HEK293 (cell line): ENCODE results near the gene PRDM11.

Source experiments
- CTCF ChIA-PET: fragments of 350-600 bp; formaldehyde crosslinking; extraction: SDS; loops from one replicate; lab custom pipeline; 2021; ENCODE audit warnings: antibody characterized with exemption; lab: Yijun Ruan, JAX
- POLR2A ChIA-PET: fragments of 300-600 bp; formaldehyde crosslinking; extraction: SDS; loops from one replicate; lab custom pipeline; 2020; ENCODE audit warnings: antibody characterized with exemption, inconsistent platforms; lab: Yijun Ruan, JAX
- H3K27ac ChIP-seq: fragments of 200-500 bp; sonication (Bioruptor generic); 2 replicates; pipeline ENCODE4 v1.5.1; 2014; ENCODE audit warnings: low read depth, low read length, control low read depth, inconsistent platforms; ENCODE audit errors: extremely low read depth
- H3K36me3 ChIP-seq, 2 experiments: fragments of 200-500 bp in 1 of 2; sonication (Bioruptor generic) in 1 of 2; 1 replicate in 1 of 2; 2 replicates in 1 of 2; pipeline ENCODE4 v1.5.1; 2014 to 2017; ENCODE audit warnings: inconsistent platforms in 2 of 2, low read length in 2 of 2; ENCODE audit not compliant: control insufficient read depth in 2 of 2, insufficient read depth in 1 of 2
- H3K4me1 ChIP-seq: fragments of 200-500 bp; sonication (Bioruptor generic); 2 replicates; pipeline ENCODE4 v1.5.1; 2014; ENCODE audit warnings: mild to moderate bottlenecking, low read length, inconsistent platforms; ENCODE audit not compliant: control insufficient read depth, insufficient read depth
- H3K4me3 ChIP-seq: 2 replicates; pipeline ENCODE4 v1.5.1; 2011; ENCODE audit warnings: low read depth, mild to moderate bottlenecking, control low read depth, low read length, moderate library complexity
- H3K9me3 ChIP-seq: fragments of 200-500 bp; sonication (Bioruptor generic); 2 replicates; pipeline ENCODE4 v1.5.1; 2014; ENCODE audit warnings: low read depth, low read length, inconsistent platforms; ENCODE audit not compliant: control insufficient read depth, insufficient read depth
- BCL11B ChIP-seq: fragments of 450-650 bp; formaldehyde crosslinking; IDR thresholded peaks from 2 replicates; pipeline ENCODE4 v1.5.1; 2016; ENCODE audit warnings: low read depth, missing biosample characterization, missing genetic modification characterization
- FEZF1 ChIP-seq: fragments of 450-650 bp; formaldehyde crosslinking; IDR thresholded peaks from 2 replicates; pipeline ENCODE4 v1.5.1; 2016; ENCODE audit warnings: missing biosample characterization, missing genetic modification characterization
- HOXA7 ChIP-seq: sonication (generic); formaldehyde crosslinking; IDR thresholded peaks from 2 replicates; pipeline ENCODE4 v1.8.1; 2022; ENCODE audit warnings: missing genetic modification reagents, borderline replicate concordance
- KLF8 ChIP-seq: fragments of 450-650 bp; formaldehyde crosslinking; IDR thresholded peaks from 2 replicates; pipeline ENCODE4 v1.5.1; 2016; ENCODE audit warnings: missing biosample characterization, missing genetic modification characterization
- ZNF211 ChIP-seq: fragments of 450-650 bp; formaldehyde crosslinking; IDR thresholded peaks from 2 replicates; pipeline ENCODE4 v1.5.1; 2016; ENCODE audit warnings: low read depth, missing biosample characterization, missing genetic modification characterization
- ZNF292 ChIP-seq: fragments of 450-650 bp; formaldehyde crosslinking; IDR thresholded peaks from 2 replicates; pipeline ENCODE4 v1.5.1; 2016; ENCODE audit warnings: low read depth, missing biosample characterization, missing genetic modification characterization, borderline replicate concordance
- ZNF529 ChIP-seq: fragments of 450-650 bp; formaldehyde crosslinking; IDR thresholded peaks from 2 replicates; pipeline ENCODE4 v1.5.1; 2017; ENCODE audit warnings: missing genetic modification characterization, missing biosample characterization; ENCODE audit not compliant: insufficient replicate concordance
- ZNF707 ChIP-seq: fragments of 450-650 bp; formaldehyde crosslinking; IDR thresholded peaks from 2 replicates; pipeline ENCODE4 v1.5.1; 2016; ENCODE audit warnings: missing biosample characterization, missing genetic modification characterization
- ZNF843 ChIP-seq: fragments of 450-650 bp; formaldehyde crosslinking; IDR thresholded peaks from 2 replicates; pipeline ENCODE4 v1.5.1; 2016; ENCODE audit warnings: missing biosample characterization, missing genetic modification characterization
- TF ChIP-seq, protein P1 (sequence below): fragments of 450-650 bp; formaldehyde crosslinking; IDR thresholded peaks from 2 replicates; pipeline ENCODE4 v1.5.1; 2016; ENCODE audit warnings: missing biosample characterization, missing genetic modification characterization, borderline replicate concordance
- TF ChIP-seq, protein P2 (sequence below): fragments of 450-650 bp; formaldehyde crosslinking; conservative IDR thresholded peaks from 2 replicates; pipeline ENCODE4 v1.5.1; 2016; ENCODE audit warnings: low read depth, missing biosample characterization, missing genetic modification characterization
- TF ChIP-seq, protein P3 (sequence below): sonication (generic); formaldehyde crosslinking; IDR thresholded peaks from 2 replicates; pipeline ENCODE4 v1.8.1; 2022; ENCODE audit warnings: mild to moderate bottlenecking, moderate library complexity, missing genetic modification reagents

The PRDM11 gene

DNA sequence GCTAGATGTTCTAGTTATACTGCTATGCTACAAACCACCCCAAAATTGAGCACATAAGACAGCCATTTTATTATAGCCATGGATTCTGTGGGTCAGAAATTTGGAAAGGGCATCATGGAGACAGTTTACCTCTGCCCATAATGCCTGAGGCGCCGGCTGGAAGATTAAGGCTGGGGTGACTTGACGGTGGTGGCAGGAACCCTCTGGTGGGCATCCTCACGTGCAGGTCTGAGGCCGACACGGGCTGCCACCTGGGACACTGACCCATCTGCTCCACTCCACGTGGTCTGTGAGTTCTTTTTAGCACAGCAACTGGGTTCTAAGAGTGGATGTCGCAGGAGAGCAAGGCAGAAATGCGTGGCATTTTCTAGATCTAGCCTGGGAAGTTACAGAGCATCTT lies 40.0 kb upstream of the PRDM11 start (continued):
- TF ChIP-seq, protein P1, sequence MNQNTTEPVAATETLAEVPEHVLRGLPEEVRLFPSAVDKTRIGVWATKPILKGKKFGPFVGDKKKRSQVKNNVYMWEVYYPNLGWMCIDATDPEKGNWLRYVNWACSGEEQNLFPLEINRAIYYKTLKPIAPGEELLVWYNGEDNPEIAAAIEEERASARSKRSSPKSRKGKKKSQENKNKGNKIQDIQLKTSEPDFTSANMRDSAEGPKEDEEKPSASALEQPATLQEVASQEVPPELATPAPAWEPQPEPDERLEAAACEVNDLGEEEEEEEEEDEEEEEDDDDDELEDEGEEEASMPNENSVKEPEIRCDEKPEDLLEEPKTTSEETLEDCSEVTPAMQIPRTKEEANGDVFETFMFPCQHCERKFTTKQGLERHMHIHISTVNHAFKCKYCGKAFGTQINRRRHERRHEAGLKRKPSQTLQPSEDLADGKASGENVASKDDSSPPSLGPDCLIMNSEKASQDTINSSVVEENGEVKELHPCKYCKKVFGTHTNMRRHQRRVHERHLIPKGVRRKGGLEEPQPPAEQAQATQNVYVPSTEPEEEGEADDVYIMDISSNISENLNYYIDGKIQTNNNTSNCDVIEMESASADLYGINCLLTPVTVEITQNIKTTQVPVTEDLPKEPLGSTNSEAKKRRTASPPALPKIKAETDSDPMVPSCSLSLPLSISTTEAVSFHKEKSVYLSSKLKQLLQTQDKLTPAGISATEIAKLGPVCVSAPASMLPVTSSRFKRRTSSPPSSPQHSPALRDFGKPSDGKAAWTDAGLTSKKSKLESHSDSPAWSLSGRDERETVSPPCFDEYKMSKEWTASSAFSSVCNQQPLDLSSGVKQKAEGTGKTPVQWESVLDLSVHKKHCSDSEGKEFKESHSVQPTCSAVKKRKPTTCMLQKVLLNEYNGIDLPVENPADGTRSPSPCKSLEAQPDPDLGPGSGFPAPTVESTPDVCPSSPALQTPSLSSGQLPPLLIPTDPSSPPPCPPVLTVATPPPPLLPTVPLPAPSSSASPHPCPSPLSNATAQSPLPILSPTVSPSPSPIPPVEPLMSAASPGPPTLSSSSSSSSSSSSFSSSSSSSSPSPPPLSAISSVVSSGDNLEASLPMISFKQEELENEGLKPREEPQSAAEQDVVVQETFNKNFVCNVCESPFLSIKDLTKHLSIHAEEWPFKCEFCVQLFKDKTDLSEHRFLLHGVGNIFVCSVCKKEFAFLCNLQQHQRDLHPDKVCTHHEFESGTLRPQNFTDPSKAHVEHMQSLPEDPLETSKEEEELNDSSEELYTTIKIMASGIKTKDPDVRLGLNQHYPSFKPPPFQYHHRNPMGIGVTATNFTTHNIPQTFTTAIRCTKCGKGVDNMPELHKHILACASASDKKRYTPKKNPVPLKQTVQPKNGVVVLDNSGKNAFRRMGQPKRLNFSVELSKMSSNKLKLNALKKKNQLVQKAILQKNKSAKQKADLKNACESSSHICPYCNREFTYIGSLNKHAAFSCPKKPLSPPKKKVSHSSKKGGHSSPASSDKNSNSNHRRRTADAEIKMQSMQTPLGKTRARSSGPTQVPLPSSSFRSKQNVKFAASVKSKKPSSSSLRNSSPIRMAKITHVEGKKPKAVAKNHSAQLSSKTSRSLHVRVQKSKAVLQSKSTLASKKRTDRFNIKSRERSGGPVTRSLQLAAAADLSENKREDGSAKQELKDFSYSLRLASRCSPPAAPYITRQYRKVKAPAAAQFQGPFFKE: no peak
- TF ChIP-seq BCL11B (tag by site-specific recombination) (no peak), ZNF292 (tag by site-specific recombination) (no peak)

DNA sequence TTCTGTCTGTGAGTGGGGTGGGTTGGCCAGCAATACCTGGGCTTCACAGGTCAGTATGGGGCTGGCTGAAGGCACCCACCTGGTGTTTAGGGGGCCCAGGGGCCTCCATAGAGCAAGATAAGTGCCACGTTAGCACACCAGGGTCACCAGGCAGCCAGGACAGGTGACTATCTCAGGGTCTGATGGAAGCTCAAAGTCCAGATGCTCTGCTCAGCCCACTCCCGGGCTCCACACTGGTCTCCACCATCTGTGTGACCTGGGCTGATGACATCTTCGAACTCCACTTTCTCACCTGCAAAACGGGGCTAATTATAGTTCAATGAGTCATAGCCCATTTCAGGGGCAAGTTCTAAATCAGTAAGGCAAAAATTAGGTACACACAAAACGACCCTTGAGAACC lies 39.4 kb upstream of the PRDM11 start:
- Histone ChIP-seq H3K4me1 (no peaks in the 10 kb centered on the region), H3K4me3 (no peak overlapping the region), H3K27ac (no peak overlapping the region), H3K9me3 (no peaks in the 10 kb centered on the region)
- POLR2A ChIA-PET: no interaction called here
- TF ChIP-seq ZNF211 (no peak), KLF8 (tag by site-specific recombination) (no peak), ZNF529 (tag by site-specific recombination) (no peak), ZNF707 (no peak), FEZF1 (tag by site-specific recombination) (no peak), ZNF843 (tag by site-specific recombination) (no peak), HOXA7 (CRISPR knock-in tag) (no peak)
- TF ChIP-seq, protein P2, sequence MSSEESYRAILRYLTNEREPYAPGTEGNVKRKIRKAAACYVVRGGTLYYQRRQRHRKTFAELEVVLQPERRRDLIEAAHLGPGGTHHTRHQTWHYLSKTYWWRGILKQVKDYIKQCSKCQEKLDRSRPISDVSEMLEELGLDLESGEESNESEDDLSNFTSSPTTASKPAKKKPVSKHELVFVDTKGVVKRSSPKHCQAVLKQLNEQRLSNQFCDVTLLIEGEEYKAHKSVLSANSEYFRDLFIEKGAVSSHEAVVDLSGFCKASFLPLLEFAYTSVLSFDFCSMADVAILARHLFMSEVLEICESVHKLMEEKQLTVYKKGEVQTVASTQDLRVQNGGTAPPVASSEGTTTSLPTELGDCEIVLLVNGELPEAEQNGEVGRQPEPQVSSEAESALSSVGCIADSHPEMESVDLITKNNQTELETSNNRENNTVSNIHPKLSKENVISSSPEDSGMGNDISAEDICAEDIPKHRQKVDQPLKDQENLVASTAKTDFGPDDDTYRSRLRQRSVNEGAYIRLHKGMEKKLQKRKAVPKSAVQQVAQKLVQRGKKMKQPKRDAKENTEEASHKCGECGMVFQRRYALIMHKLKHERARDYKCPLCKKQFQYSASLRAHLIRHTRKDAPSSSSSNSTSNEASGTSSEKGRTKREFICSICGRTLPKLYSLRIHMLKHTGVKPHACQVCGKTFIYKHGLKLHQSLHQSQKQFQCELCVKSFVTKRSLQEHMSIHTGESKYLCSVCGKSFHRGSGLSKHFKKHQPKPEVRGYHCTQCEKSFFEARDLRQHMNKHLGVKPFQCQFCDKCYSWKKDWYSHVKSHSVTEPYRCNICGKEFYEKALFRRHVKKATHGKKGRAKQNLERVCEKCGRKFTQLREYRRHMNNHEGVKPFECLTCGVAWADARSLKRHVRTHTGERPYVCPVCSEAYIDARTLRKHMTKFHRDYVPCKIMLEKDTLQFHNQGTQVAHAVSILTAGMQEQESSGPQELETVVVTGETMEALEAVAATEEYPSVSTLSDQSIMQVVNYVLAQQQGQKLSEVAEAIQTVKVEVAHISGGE (tag by site-specific recombination): no peak
- TF ChIP-seq, protein P3, sequence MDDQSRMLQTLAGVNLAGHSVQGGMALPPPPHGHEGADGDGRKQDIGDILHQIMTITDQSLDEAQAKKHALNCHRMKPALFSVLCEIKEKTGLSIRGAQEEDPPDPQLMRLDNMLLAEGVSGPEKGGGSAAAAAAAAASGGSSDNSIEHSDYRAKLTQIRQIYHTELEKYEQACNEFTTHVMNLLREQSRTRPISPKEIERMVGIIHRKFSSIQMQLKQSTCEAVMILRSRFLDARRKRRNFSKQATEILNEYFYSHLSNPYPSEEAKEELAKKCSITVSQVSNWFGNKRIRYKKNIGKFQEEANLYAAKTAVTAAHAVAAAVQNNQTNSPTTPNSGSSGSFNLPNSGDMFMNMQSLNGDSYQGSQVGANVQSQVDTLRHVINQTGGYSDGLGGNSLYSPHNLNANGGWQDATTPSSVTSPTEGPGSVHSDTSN (CRISPR knock-in tag): no peak
- TF ChIP-seq, all 188 proteins: peak for 0
- no peaks in the 10 kb centered on the region for H3K36me3 ChIP-seq
- CTCF ChIA-PET: interaction anchor here (0.5 to 20.2 kb wide), 9 partner anchors 10 to 1012 kb away, joined by 3 to 847 read pairs (median 4); partner anchors contain the start of gene EXT2
